Activated naive CD4-positive, alpha-beta T cell treated with anti-CD3 and anti-CD28 coated beads, Interleukin-2, amount 50 U/mL, for 16 hours (primary cell): ENCODE measurements around the gene PMEL.
"Not testable (repeated sequence)": the region's sequence is repeated elsewhere in the genome, so short reads cannot be mapped to it uniquely, and the experiment has no call there.

Experiments used
- DNase-seq: peaks from one replicate; pipeline ENCODE4 v3.0.0-alpha.2; 2020

PMEL gene

GRCh38 chr12:55940065-55940732 is 25.6 kb downstream of the PMEL start:
- peak; percentile 83 for DNase-seq

DNA sequence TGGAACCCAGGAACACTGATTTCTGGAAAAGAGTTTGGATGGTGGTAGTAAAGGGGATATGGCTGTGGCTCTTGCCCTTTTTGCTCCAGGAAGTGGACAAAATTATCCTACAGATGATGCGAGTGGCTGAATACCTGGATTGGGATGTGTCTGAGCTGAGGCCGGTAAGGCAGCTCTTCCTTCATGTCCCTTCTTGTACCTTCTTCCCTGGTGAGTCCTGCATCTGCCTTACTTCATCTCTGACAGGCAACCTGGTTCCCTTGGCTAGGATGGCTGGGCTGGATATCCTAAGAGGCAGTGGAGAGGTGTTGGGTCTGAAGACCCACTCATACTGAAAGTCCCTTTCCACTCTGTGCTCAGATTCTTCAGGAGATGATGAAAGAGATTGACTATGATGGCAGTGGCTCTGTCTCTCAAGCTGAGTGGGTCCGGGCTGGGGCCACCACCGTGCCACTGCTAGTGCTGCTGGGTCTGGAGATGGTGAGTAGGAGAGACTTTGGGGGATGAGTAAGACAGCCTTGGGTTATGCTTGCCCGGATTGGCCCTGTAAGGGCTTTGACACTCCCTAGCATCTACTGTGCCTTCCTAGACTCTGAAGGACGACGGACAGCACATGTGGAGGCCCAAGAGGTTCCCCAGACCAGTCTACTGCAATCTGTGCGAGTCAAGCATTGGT is 26.9 kb downstream of the PMEL start:
- peak; percentile 37 for DNase-seq

DNA sequence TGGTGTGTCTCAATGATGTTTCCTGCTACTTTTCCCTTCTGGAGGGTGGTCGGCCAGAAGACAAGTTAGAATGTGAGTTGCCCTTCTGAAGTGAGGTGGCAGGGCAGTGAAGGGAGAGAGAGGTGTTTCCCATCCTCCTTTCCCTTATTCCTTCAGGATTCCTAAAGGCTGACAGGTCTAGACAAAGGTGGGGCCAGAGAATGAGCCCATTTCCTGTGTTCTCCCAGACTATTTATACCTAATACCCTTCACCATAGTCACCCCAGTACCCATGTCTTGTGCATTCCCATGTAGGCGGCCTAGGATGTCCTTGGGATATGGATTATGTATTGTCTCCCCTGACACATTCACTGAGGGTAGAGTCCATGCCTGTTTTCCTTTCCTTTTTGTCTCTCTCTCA is 27.9 kb downstream of the PMEL start:
- no peak for DNase-seq

DNA sequence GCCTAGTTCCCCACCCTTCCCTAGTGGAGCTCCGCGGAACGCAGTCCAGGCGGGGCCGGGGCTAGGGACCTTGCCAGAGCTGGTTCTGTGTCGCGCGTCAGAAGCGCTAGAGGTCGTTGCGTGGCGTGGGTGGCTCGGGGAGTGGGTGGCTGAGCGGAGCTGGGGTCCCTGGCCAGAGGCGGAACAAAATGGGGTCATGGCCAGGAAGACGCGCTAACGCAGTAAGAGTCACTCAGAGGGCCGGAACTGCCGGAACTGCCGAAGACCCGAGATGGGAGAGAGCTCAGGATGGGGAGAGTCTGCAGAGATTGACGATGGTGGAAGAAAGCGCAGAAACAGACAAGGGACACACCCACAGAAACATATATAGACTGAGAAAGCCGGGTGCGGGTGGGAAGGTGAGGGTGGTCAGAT is 30.1 kb downstream of the PMEL start:
- peak; percentile 51 for DNase-seq

DNA sequence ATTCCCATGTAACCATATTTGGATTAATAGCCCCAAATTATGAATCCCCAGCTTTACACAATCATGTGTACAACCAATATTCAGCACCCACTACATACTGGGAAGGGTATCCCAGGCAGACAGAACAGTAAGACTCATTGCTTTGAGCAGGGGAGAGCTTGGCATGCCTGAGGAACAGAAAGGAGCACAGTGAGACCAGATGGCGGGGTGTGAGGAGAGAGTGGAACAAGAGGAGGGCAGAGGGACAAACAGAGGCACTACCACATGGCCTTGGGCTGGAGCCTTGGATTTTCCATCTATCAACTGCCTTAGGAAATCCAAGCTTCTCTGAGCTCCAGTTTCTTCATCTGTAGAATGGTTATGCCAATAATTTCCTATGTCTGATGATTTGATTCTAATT is 31.1 kb downstream of the PMEL start:
- no peak for DNase-seq

DNA sequence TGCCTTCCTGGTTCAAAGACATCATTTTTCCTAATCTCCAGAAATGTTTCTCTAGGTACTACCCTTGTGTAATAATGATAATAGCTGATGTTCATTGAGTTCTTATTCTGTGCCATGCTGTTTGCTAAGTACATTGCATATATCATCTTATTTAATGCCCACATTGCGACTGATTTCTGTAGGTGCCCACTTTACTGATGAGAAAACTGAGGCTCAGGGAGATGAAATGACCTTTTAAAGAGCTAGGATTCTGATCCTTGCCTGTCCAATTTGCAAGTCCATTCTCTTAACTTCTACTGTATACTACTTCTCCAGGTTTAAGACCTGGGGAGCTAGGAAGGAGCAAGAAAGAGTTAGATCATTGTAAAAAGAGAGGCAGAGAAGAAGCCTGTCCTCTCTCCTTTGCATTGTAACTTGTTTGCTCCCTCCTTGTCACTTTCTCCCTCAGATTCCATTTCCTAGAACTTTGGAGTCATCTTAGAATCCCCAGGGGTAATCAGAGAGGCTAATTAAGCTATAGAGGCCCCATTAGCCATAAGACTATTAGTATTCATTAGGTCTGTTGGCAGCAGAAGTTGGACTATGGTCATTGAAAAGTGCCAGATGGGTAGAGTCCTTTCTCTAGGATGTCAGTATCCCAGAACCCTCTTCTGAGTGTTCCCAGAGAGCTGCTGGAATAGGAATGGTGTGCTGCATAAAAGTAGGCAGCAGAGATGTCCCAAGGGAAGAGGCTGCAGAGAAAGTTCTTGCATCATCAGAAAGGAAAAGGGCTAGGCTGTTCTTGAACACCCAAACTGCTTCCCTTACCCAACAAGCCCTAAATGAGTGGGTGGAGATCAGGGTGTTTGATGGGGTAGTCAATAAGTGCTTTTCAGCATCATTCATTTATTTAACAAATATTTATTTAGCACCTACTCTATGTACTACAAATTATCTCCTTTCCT is 31.8 kb downstream of the PMEL start:
- DNase-seq, result no peak

GRCh38 chr12:55933169-55933798 is 32.6 kb downstream of the PMEL start:
- DNase-seq, result no peak

DNA sequence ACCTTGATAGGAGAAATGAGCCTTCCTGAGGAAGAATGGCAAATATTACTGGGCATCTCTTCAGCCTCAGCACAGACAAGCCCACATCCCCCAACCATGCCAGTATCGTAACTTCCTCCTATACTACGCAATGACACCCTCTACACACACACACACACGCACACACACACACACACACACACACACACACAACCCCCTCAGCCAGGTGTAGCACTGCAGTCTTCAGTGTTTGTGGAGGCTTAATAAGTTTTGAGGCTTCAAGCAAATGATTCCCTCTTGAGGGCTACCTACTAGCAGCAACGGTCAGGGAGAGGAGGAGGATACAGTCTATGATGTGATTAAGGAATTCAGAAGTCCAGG is 33.3 kb downstream of the PMEL start:
- peak; percentile 55 for DNase-seq

DNA sequence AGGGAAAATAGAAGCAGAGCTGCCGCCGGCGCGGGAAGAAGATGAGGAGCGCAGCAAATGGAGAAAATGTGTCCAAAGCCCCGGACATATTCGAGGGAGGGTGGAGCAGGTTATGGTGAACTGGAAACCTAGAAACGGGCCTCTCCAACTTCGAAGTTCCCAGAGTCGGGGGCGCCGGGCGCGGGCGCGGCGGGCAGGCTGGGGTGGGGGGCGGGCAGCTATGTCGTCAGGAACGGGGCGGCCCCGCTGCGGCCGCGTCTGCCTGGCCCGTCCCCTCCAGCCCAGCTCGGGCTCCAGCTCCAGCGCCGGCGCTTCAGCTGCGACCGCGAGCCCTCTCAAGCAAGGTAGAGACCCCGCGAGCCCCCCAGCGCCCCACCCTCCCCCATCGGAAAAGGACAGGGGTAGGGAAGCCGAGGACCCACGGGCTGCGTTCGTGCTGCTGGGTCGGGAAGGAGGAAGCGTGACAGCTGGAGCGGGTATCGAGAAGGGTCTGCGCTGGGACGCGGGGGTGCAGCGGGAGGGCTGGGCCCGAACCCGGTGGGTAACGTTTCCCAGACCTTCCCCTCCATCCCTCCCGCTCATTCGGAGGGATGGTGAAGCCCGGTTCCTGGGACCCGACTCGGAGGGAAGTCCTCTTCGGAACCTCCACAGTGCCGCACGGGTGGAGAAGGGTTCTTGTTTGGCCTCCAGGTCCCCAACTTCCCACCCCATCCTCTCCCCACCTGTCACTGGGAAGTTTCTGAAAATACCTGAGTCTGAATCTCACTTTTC is 33.9 kb downstream of the PMEL start:
- DNase-seq, result no peak

- DNase-seq, result no peak
Measured at GRCh38 chr12:55931317-55931779, 34.5 kb downstream of the PMEL start.

GRCh38 chr12:55930771-55931316 is 35.0 kb downstream of the PMEL start, which contains the start of gene DGKA:
Gene DGKA (plus strand): TSS chr12:55931162. CDS start chr12:55936504, 5,342 bp downstream.
- DNase-seq, result peak; percentile 81

- DNase-seq, result peak; percentile 91
Measured at GRCh38 chr12:55929306-55929791, 36.5 kb downstream of the PMEL start.

DNA sequence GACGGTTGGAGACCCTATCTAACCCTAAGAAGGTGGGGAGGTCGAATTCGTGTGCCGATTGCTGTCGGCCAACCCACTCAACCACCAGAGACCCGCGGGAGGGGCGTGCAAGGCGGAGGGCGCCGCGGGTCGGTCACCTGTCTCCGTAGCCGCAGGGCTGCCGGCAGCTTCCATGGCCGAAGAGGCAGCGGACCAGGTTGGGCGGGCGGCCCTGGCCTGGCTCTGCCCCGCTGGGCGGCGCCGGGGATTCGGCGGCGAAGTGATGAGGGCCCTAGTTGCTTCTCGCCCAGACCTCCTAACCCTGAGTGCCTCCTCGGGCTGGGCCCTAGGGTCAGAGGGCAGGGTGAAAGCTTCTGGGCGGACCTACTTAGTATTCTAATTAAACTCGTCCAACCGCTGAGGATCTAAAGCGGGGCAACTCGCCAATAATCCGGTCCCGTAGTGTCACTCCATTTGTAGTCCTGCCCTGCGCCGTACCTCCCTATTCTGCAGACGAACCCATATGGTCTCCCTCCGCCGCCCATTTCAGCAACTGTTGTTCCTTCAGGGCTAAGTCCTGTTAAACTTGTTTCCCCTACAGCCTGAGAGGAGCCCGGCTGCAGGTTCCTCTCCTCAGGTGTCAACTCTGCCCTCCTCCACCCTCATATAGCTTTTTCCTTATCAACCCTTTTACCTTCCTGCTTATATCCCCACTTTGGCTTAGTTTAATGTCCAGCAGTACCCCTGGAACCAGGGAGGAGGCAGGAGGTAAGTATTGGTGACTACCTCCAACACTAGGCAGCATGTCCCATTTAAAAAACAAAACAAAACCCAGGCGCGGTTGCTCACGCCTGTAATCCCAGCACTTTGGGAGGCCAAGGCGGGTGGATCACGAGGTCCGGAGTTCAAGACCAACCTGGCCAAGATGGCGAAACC is 38.0 kb downstream of the PMEL start, which contains the start of gene PYM1:
Gene PYM1 (minus strand): TSS at position 307 of the 915 bp plus-strand sequence. CDS start 133 bp downstream, at position 174.
- peak; percentile 59 for DNase-seq

DNA sequence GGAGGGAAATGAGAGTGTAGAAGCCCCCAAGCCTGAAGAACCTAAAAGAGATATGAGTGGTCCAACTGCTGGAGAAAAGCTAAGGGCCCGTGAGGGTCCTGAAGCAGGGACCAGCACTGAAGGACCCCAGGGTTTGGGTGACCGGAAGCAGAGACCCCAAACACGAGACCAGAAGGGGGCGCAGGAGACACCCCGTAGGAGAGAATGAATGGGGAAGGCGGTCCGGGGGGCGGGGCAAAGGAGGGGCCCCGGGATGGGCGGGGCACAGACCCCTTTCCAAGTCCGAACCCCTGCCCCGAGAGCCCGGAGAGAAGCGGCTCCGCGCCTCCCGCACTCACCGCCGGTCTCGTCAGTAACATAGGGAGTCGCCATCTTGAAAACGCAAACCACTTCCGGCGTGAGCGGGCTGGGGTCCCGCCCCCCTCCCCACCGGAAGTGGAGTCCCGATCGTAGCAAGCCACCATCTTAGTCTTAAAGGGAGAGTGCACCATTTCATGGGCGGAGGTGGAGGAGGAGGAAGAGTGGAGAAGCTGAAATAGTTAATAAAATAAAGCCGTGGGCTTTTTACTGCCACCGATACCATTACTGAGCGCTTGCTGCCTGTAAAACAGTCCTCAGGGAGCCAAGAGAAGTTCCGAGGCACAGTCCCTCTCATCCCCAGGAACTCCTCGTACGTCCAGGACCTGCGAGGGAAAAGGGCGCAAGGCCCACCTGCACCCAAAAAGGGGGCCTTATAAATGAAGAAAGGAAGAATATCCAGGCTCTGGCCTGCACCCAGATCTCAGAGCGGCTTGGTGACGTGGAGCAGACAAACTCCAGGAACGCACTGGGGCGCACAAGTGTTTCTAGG is 38.9 kb downstream of the PMEL start:
- DNase-seq, result peak; percentile 89

- no peak for DNase-seq
Measured at GRCh38 chr12:55925870-55926737, 39.7 kb downstream of the PMEL start.

DNA sequence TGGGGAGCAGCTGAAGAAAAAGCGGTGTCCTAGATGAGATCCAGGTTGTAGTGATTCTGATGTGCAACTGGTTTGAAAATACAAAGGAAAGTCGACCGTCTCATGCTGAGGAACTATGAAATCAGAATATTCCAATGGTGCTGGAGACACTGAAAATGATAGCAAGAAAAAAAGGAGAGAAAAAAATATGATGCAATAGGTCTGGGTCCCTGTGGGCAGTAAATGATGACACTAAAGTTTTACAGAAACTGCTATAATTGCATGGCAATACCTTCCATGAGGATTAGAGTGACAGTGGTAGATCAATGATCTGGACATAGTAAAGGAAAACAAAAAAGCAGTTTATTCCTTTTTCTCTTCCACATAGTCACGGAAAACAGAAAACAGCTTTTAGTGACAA is 40.5 kb downstream of the PMEL start:
- no peak for DNase-seq

- not testable (repeated sequence) for DNase-seq
Measured at GRCh38 chr12:55923648-55924047, 42.2 kb downstream of the PMEL start.

DNA sequence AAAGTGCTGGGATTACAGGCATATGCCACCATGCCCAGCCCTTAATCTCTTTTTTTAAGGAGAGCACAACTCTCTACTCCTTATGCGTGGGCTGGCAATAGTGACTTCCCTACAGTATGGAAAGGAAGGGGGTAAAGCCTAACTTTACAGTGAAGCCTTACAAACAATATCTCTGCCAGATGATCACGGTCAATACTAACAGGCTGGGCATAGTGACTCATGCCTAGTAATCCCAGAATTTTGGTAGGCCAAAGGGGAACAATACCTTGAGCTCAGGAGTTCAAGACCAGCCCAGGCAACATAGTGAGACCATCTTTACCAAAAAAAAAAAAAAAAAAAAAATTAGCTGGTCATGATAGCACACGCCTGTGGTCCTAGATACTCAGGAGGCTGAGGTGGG is 43.7 kb downstream of the PMEL start:
- no peak for DNase-seq
